ENCODE data around the gene RALY. TPM values are rescaled to one million over a fixed set of nuclear protein-coding genes. Genes with fewer than 3 reads are reported as not detected.

The RALY gene
- total RNA-seq, 4 donors from 2014 or later: 23.2 to 101 (median 87.5) TPM

DNA sequence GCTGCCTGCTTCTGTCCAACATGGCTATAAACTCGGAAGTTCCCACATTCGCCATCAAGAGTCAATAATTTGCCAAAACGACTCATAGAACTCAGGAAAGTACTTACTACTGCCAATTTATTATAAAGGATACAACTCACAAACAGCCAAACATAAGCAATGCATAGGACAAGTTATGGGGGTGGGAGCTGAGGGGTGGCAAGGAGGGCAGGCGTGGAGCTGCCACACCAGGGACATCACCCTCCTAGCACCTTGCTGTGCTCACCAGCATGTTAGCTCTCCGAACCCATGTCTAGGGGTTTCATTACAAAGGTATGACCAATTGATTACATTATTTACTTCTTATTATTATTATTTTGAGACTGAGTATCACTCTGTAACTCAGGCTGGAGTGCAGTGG is 106.0 kb downstream of the RALY start:
- Histone ChIP-seq H3K9me3 (no peaks in the 10 kb centered on the region), H3K4me1 (no peaks in the 10 kb centered on the region), H3K27ac (no peak overlapping the region), H3K27me3 (no peaks in the 10 kb centered on the region), H3K36me3 (no peaks in the 10 kb centered on the region), H3K4me3 (no peak overlapping the region)
- DNase-seq: no peak
- intact Hi-C loops (cut with DNase I; ENCODE audit: low total_unique reads): no loop called here
- TF ChIP-seq, protein P1, sequence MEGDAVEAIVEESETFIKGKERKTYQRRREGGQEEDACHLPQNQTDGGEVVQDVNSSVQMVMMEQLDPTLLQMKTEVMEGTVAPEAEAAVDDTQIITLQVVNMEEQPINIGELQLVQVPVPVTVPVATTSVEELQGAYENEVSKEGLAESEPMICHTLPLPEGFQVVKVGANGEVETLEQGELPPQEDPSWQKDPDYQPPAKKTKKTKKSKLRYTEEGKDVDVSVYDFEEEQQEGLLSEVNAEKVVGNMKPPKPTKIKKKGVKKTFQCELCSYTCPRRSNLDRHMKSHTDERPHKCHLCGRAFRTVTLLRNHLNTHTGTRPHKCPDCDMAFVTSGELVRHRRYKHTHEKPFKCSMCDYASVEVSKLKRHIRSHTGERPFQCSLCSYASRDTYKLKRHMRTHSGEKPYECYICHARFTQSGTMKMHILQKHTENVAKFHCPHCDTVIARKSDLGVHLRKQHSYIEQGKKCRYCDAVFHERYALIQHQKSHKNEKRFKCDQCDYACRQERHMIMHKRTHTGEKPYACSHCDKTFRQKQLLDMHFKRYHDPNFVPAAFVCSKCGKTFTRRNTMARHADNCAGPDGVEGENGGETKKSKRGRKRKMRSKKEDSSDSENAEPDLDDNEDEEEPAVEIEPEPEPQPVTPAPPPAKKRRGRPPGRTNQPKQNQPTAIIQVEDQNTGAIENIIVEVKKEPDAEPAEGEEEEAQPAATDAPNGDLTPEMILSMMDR (IDR thresholded peaks at IDR 0.05): no peak
- no peak for TF ChIP-seq POLR2A (IDR thresholded peaks at IDR 0.05)

DNA sequence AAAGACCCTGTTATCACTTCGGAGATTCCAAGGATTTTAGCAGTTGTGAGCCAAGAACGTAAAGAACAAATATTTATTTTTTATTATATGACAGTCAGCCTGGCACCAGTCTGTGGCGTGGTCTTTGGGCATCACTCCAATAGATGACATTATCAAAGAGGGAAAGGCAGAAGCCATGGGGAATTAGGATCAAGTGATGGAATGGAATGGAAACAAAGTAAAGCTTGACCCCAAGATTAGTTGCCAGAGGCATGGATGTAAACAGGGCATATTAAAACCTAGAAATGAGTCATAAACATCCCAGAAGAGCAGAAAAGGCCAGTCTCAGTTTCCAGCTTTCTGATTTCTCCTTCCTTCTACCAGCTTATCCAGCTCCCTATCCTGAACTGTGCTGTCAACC is 106.9 kb downstream of the RALY start:
- TF ChIP-seq, protein P1 (IDR thresholded peaks at IDR 0.05): no peak
- no peak for TF ChIP-seq POLR2A (IDR thresholded peaks at IDR 0.05)
- Histone ChIP-seq H3K9me3 (no peaks in the 10 kb centered on the region), H3K36me3 (no peaks in the 10 kb centered on the region), H3K4me3 (no peak overlapping the region), H3K4me1 (no peaks in the 10 kb centered on the region), H3K27ac (no peak overlapping the region), H3K27me3 (no peaks in the 10 kb centered on the region)
- intact Hi-C loops (cut with DNase I; ENCODE audit: low total_unique reads): no loop called here
- no peak for DNase-seq

DNA sequence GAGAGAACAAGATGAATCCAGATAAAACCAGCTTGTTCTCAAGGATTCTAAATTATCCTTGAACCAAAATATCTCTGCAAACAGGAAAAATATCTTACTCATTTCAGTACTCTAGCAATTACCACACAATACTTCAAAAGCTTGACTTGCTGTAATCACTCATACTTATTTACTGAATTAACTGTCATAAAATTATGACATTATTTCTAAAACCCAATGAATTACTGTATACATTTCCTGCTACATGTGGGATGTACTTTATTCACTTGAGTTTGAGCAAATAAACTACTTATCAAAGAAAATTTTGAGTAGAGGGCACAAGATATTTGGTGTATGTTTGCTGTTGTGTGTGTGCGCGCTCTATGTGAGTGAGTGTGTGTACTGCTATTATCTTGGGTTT is 108.6 kb downstream of the RALY start:
- Histone ChIP-seq H3K4me1 (no peaks in the 10 kb centered on the region), H3K27me3 (no peaks in the 10 kb centered on the region), H3K4me3 (no peak overlapping the region), H3K36me3 (no peaks in the 10 kb centered on the region), H3K27ac (no peak overlapping the region), H3K9me3 (no peaks in the 10 kb centered on the region)
- intact Hi-C loops (cut with DNase I; ENCODE audit: low total_unique reads): no loop called here
- TF ChIP-seq POLR2A (IDR thresholded peaks at IDR 0.05): no peak
- TF ChIP-seq, protein P1 (IDR thresholded peaks at IDR 0.05): no peak
- no peak for DNase-seq

DNA sequence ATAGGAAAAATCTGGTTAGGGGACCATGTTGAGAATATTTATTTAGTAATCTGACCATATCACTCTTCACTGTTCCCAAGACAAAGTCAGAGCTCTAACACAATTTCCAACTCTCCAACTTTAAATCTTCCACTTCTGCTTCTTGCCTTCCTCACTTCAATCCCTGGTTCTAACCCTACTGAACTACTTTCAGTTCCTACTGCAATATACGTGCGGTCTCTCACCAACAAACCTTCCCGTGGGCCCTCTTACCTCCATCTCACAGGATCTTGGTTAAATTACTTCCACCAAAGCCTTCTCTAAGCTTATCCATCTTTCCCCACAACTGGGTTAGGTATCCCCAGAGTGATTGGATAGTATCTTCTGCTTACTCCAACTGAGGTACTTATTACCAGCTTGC is 110.3 kb downstream of the RALY start:
- no peaks in the 10 kb centered on the region for H3K9me3 ChIP-seq
- intact Hi-C loops (cut with DNase I; ENCODE audit: low total_unique reads): no loop called here
- H3K27ac ChIP-seq: no peak overlapping the region
- no peak overlapping the region for H3K4me3 ChIP-seq
- H3K36me3 ChIP-seq: no peaks in the 10 kb centered on the region
- H3K4me1 ChIP-seq: no peaks in the 10 kb centered on the region
- no peak for TF ChIP-seq POLR2A (IDR thresholded peaks at IDR 0.05)
- TF ChIP-seq, protein P1 (IDR thresholded peaks at IDR 0.05): no peak
- no peak for DNase-seq
- no peaks in the 10 kb centered on the region for H3K27me3 ChIP-seq

DNA sequence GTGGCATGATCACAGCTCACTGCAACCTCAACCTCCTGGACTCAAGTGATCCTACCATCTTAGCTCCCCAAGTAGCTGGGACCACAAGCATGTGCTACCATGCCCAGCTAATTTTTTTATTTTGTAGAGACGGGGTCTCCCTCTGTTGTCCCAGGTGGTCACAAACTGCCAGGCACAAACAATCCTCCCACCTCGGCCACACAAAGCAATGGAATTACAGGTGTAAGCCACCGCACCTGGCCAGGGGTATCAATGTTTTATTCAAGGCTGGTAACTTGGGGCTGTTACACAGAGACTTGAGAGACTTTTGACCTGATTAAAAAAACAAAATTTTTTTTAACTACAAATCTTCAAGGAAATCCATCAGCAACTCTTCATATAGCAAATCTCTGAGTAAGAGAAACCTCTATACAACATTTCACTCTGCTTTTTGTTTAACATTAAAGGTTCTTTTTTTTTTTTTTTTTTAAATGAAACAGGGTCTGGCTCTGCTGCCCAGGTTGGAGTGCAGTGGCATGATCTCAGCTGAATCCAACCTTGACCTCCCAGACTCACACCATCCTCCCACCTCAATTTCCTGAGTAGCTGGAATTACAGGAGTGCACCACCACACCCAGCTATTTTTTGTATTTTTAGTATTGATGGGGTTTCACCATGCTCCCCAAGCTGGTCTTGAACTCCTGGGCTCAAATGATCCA is 112.4 kb downstream of the RALY start:
- Histone ChIP-seq H3K9me3 (no peaks in the 10 kb centered on the region), H3K4me1 (no peaks in the 10 kb centered on the region), H3K36me3 (no peaks in the 10 kb centered on the region), H3K27me3 (no peaks in the 10 kb centered on the region), H3K27ac (no peak overlapping the region), H3K4me3 (no peak overlapping the region)
- TF ChIP-seq, protein P1 (IDR thresholded peaks at IDR 0.05): no peak
- no peak for TF ChIP-seq POLR2A (IDR thresholded peaks at IDR 0.05)
- intact Hi-C loops (cut with DNase I; ENCODE audit: low total_unique reads): no loop called here
- DNase-seq: no peak

All from uterus (tissue), 4 donors.